AG08396 (cell line): ENCODE data around the gene EEF1AKMT4.
A peak's percentile ranks its signal among the peaks of the same experiment; 100 is the strongest.

Experiments used
- DNase-seq: peaks from one replicate; pipeline ENCODE4 v3.0.0; 2012; ENCODE audit warnings: low spot score, mixed read lengths

Gene EEF1AKMT4

DNA sequence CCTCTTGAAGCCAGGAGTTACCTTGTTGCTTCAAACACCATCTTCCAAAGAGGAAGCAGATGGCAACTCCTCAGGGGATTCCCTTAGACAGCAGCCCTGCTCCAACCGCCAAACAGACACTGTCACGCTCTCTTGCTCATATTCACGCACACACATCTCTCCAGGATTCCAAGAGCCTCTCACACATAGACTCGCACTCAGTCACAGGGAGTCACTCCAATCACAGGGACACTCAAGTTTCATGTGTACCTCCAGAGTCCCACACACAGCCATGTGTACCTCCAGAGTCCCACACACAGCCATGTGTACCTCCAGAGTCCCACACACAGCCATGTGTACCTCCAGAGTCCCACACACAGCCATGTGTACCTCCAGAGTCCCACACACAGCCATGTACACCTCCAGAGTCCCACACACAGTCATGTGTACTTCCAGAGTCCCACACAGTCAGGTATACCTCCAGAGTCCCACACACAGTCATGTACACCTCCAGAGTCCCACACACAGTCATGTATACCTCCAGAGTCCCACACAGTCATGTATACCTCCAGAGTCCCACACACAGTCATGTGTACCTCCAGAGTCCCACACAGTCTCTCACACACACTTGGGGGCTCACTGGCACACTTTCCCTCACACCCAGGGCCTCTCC lies 14.0 kb upstream of the EEF1AKMT4 start:
- no peak for DNase-seq

DNA sequence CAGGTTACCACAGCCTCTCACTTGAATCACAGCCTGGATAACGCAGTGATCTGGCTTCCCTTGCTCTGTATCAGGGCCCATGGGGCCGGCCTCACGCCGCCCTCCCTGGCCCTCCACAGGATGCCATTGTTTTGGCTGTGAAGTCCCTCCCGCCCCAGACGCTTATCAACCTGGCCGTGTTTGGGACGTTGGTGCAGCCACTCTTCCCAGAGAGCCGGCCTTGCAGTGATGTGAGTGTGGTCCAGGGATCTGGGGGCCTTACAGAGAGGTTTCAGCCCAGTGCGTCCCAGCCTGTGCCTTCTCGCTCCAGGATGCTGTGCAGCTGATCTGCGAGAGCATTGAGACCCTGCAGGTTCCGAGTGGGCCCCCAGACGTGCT lies 13.4 kb upstream of the EEF1AKMT4 start:
- DNase-seq = peak; percentile 3

DNA sequence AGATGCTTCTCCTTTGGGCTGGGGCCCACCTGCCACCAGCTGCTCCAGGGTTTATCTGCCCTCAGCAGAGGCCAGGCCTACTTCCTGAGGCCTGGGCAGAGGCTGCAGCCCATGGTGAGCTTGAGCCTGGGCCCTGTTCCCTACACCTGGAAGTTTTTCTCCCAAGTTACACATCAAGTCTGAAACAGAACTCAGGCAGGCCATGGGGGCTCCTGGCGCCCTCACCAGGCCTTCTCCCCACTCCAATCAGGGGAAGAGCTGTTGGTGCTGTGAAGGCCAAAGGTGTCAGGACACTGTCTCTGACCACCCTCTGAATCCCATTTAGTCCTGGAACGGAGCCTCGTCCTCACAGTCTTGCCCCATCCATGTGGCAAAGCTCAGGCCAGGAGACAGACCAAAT lies 12.8 kb upstream of the EEF1AKMT4 start:
- no peak for DNase-seq

DNA sequence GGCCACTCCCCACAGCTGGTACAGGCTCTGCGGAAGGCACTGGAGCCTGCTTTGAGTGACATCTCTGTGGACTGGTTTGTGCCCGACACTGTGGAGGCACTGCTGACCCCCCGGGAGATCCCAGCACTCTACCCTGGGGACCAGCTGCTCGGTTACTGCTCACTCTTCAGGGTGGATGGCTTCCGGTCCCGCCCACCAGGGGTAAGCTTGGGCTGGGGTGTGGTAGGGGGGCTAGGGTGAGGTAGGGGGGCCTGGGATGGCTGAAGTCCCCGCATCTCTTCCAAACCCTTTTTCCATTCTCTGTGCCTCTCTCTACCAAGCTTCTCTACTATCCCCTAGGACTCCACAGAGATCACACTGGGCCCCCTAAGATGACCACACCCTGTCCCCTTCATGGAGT lies 12.3 kb upstream of the EEF1AKMT4 start:
- DNase-seq = no peak

DNA sequence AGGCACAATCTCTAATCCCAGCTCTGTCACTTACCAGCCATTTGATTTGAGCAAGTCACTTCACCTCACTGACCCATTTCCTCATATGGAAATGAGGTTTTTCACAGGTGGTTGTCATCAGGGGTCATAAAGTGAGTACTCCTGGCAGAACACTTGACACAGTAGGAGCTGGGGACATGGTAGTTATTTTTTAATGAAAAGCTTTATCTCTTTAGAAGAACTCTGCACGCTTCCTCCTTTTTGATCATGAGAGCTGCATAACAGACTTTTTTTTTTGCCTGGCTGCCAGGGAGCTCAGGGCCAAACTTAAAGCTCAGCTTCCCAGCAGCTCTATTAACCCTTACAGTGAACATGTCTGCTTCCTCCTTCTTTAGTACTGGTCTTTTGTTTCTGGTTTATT lies 11.7 kb upstream of the EEF1AKMT4 start:
- no peak for DNase-seq

DNA sequence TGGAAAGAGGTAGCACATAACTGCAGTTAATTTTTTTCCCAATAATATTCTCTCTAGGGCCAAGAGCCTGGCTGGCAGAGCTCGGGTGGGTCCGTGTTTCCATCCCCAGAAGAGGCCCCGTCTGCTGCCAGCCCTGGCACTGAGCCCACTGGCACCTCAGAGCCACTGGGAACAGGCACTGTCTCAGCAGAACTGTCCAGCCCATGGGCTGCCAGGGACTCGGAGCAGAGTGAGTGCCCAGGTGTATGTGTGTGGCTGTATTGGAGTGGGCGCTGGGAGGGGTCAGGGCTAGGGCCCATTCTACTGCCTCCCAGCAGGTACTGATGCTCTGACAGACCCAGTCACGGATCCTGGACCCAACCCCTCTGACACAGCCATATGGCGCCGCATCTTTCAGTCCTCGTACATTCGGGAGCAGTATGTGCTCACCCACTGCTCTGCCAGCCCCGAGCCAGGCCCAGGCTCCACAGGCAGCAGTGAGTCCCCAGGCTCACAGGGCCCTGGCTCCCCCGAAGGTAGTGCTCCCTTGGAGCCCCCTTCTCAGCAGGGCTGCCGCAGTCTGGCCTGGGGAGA lies 11.1 kb upstream of the EEF1AKMT4 start:
- DNase-seq = no peak

DNA sequence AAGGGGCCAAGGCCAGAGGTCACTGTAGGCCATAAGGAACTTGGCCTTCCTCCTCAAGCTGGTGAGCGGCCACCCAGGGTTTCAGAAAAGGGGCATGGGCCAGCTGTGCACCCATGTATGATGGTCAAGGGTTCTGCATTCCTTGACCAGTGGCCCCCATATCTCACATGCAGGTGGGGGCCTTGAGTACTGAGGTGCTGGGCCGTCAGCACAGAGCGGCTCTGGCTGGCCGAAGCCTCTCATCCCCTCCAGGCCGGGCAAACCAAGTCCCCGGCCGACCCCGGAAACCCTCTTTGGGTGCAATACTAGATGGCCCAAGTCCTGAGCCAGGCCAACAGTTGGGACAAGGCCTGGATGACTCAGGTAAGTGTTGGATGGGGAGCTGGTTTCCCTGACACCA lies 10.3 kb upstream of the EEF1AKMT4 start:
- DNase-seq = no peak

DNA sequence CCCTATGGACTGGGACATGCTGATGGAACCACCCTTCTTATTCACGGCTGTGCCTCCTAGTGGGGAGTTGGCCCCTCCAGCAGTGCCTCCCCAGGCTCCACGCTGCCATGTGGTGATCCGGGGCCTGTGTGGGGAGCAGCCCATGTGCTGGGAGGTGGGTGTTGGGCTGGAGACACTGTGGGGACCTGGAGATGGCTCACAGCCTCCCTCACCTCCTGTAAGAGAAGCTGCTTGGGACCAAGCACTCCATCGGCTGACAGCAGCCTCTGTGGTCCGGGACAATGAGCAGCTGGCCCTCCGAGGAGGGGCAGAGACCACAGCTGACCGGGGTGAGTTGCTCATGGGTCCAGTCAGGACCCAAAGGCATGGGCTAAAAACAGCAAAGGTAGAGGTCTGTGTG lies 9.8 kb upstream of the EEF1AKMT4 start:
- DNase-seq = no peak

DNA sequence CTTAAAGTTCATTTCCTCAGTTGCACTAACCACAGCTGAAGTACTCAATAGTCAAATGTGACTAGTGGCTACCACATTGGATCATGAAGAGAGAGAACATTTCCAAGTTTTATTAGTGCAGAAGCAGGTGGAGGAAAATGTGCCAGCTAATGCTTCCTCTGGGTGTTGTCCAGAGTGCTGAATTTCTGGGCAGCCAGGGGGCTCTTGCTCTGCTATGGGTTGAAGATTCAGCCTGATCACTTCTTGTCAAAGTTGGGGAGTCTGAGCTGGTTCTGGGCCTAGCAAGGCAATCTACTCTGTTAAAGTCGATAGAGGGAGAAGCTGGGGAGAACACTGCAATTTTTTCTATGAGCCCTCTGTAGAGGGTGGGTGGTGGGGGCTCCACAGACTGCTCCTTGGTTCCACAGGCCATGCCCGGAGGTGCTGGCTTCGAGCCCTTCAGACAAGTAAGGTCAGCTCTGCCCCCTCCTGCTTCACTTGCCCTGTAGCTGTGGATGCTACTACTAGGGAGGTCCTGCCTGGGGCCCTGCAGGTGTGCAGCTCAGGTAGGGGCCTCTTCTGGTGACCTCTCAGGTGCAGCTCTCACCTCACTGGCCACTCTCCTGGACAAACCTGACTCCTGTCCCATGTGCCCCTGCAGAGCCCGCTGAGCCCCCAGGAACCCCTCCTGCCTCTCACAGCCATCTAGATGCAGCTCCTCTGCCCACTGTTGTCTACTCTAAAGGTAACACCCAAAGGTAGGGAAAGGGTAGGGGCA lies 8.9 kb upstream of the EEF1AKMT4 start:
- peak; percentile 61 for DNase-seq

DNA sequence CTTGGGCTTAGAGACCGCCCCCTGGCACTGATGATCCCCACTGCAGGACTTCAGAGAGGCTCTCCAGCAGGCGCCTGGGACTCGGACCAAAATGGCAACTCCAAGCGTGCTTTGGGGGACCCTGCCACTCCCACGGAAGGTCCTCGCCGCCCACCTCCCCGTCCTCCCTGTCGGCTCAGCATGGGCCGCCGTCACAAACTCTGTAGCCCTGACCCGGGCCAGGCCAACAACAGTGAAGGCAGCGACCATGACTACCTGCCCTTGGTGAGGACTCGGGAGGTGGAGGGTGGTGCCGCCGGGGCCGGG lies 8.4 kb upstream of the EEF1AKMT4 start:
- DNase-seq = no peak

DNA sequence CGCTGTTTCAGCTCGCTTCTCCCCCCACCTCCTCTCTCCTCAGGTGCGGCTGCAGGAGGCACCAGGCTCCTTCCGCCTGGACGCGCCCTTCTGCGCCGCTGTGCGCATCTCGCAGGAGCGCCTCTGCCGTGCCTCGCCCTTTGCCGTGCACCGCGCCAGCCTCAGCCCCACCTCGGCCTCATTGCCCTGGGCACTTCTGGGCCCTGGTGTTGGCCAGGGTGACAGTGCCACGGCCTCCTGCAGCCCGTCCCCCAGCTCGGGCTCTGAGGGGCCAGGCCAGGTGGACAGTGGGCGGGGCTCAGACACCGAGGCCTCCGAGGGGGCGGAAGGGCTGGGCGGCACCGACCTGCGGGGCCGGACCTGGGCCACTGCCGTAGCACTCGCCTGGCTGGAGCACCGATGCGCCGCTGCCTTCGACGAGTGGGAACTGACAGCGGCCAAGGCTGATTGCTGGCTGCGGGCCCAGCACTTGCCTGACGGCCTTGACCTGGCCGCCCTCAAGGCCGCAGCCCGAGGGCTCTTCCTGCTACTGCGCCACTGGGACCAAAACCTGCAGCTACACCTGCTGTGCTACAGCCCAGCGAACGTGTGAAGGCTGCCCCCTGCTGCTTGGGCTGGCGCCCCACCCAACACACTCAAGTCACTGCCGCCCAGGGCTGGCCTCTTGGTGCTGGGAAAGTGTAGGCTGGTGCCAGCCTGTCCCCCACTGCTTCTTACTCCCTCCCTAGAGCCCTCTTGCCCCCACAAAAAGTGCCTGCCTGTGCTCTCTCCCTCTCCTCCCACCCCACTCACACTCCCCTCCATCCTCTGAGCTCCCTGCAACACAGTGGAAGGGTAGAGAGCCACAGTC lies 7.8 kb upstream of the EEF1AKMT4 start:
- DNase-seq = peak; percentile 47

DNA sequence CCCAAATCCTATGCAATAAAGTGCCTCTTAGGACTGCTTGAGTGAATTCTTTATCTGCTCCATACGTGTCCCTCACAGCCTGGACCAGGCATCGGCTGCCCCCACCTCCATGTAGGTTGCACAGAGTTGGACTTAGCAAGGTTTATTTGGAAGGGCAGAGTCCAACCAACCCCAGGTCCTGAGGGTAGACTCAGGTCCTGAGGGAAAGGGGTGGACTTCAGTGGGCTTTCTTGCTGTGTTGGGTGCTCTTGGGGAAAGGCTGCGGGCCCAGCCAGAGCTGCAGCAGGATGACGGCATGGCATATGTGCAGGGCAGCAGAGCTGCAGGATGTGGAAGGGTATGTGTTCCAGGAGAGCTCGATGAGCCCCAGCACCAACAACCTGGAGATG lies 7.2 kb upstream of the EEF1AKMT4 start:
- no peak for DNase-seq

DNA sequence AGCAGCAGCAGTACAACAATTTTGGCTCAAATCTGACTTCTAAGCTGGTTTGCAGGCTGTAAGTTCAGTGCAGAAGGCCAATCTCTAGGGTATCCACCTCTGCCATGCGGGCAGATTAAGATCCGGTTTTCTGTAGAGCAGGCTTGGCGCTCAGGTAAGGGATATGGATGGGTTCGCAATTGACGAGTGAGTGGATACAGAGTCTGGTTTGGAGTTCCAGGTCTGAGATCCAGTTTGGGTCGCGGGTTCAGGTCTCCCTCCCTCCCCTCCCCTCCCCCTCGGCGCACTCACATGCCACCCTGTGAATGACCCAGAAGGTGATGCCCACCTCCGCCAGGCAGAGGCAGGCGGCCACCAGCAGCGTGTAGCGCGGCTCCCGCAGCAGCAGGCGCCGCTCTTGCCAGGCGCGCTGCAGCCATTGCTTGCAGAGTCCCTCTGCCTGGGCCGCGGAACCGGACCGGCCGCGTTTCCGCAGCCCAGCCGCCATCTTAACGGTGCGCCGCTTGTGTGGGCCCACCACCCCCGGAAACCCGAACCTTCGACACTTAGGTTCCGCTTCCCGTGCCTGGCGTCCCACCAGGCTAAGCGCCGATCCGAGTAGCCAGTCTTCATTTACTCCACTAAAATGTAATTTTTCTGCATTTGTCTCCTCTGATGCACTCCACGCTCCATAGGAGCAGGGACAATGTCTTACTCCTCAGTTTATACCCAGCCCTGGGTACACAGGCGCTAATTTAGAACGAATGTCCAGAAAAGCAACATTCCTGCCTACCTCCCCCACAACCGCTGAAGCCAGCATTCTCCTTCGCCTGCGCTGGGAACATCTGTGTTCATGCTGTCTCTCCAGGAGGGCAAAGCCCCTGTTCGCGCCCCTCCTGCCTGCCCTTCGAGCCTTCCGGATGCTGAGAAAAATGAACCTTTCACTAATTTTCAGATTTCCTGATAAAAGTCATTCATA lies 739 bp upstream of the EEF1AKMT4 start, which contains the start of gene ALG3:
ALG3 (minus strand) TSS at position 509 of the 958 bp plus-strand sequence; CDS start at position 487, 22 bp downstream.
- DNase-seq = peak; percentile 91

DNA sequence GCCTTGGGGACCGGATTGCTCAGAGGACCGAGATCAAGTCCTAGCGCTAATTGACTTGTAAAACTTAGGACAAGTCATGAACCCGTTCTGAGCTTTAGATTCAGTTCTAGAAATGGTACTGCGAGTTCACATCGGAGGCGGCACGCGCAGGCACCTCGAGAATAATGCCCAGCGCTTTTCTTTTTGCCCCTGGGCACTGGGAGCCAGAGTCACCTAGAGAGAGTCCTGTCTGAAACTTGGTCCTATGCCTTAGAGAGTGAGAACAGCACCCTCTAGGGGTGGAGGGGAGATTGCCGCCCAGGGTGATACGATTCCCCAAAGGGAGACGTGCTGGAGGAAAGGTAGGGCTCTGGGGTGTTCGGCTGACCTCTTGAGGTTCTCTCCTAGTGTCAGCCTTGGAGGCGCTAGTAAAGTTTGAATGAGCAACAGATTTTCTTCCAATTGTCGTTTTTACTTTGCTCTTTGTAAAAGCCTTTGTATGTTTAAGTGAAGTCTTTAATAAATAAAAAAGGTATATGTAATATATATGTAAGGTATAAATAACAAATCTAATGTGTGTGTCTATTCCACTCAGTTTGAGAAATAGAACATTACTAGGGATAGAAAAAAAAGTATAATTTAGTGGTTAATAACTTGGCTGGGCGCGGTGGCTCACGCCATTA lies 826 bp downstream of the EEF1AKMT4 start:
- peak; percentile 89 for DNase-seq

DNA sequence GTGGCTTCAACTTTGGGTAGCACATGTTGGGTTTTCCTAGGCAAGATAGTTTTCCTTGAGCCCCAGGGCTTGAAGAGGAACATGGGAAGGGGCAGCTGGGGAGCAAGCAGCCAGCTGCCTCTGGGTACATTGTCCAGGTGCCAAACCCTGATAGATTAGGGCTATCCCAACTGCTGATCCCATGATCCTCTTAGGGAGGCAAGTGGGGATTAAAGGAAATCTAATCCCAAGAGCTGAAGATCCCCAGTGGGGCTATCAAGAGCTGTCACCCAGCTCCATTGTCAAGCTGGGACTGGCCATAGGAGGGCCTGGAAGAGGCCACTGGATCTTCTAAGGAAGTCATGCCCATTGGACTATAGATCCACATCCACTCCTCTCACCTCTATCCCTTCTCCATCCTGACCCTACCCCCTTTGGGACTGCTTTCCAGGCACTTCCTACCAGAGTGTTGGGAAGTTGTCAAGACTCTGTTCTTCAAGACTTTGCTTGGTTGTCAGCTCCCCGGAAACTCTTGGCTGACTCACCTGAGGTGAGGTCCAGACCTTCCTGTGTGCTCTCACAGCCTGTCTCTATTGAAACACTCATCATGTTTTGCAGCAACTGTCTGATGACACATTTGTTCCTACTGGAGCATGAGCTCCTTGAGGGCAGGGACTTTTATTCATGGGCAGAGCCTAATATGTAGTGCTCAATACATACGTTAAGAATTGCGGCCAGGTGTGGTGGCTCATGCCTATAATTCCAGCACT lies 6.0 kb downstream of the EEF1AKMT4 start:
- no peak for DNase-seq

DNA sequence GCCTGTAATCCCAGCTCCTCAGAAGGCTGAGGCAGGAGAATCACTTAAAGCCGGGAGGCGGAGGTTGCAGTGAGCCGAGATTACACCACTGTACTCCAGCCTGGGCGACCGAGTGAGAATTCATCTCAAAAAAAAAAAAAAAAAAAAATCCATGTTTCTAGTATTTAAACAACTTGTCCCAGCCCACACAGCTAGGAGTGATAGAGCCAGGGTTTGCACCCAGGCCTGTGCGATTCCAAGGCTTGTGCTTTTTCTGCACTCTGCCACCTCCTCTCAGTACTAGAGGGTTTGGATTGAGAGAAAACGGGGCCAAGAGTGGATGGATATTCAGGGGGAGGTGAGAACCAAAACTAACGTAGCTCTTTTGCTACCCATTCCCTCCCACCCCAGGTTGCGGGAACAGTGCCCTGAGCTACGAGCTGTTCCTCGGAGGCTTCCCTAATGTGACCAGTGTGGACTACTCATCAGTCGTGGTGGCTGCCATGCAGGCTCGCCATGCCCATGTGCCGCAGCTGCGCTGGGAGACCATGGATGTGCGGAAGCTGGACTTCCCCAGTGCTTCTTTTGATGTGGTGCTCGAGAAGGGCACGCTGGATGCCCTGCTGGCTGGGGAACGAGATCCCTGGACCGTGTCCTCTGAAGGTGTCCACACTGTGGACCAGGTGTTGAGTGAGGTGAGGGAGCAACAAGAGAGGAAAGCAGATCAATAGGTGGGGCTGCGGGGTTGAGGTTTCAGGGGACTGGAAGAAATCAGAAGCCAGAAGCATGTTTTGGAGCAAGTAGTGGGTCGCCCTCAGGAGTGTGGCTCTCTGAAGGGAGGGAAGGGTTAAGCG lies 7.8 kb downstream of the EEF1AKMT4 start:
- DNase-seq = no peak

DNA sequence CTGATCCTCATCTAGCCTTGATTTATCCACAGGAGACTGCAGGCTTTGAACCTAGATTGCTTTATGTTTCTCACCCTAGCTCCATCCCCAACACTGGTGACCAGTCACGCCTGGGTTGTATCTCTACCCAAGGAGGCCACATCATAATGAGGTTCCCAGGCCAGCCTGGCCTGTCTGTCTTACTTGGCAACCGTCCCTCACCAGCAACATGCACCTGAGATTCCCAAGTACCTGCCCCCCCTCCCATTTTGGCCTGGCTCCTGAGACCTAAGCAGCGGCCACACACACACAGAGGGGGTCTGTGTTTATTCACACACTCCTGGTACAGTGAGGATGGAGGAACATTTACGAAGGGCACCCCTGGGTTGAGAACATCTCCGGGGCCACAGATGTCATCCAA lies 9.5 kb downstream of the EEF1AKMT4 start:
- DNase-seq = no peak

DNA sequence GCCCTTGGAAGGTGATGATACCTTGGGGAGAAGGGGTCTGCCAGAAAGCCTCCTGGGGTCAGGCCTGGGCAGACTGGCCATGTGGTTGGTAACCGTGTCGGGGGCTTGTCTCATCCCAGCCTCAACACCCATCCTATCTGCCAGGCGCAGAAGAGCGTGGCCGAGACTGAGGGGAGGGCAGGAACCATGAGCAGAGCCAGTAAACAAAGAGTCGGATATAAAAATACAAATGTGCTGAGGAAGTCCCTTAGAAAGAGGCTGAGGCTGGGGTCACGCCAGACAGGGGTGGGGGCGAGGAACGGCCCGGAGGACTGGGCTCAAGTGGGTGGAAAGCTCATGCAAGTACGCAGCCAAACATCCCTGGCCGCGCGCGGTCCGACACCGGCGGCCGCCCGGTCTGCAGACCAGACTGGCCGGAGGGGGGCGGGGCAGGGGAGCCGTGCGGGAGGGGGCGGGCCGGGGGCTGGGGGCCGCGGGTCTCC lies 10.0 kb downstream of the EEF1AKMT4 start:
- DNase-seq = no peak
